WTC11 (cell line): ENCODE data around the gene SEC22A. TPM values are rescaled to one million over a fixed set of nuclear protein-coding genes. Genes with fewer than 3 reads are reported as not detected.

Experiments
- ATAC-seq: fragments of 200-7000 bp; cut with Tn5 transposase; 2 replicates; pipeline ENCODE4 v1.10.0; 2021; ENCODE audit warnings: mild to moderate bottlenecking, moderate library complexity
- CTCF ChIA-PET: fragments of 300-600 bp; sonication (Branson Sonifier 250); formaldehyde crosslinking; loops from one replicate; lab custom pipeline; 2021; ENCODE audit warnings: antibody characterized with exemption; lab: Charles Lee
- POLR2A ChIA-PET: fragments of 350-600 bp; sonication (Branson Sonifier 250); formaldehyde crosslinking; loops from one replicate; lab custom pipeline; 2021; ENCODE audit warnings: antibody characterized with exemption; lab: Charles Lee
- DNase-seq: peaks from one replicate; pipeline ENCODE4 v3.0.0; 2021; ENCODE audit warnings: low spot score
- H3K27ac Mint-ChIP-seq: 2 replicates; pipeline ENCODE4 v1.8.0; 2021; ENCODE audit warnings: mixed read lengths
- H3K27me3 Mint-ChIP-seq: 2 replicates; pipeline ENCODE4 v1.8.0; 2021; ENCODE audit warnings: low read depth, mild to moderate bottlenecking, moderate library complexity, mixed read lengths
- H3K36me3 Mint-ChIP-seq: 2 replicates; pipeline ENCODE4 v1.8.0; 2021; ENCODE audit warnings: mixed read lengths
- H3K4me1 Mint-ChIP-seq: 2 replicates; pipeline ENCODE4 v1.8.0; 2022; ENCODE audit warnings: mixed read lengths
- H3K4me3 Mint-ChIP-seq: 2 replicates; pipeline ENCODE4 v1.8.0; 2021; ENCODE audit warnings: mild to moderate bottlenecking, moderate library complexity, mixed read lengths
- H3K9me3 Mint-ChIP-seq: 2 replicates; pipeline ENCODE4 v1.8.0; 2021; ENCODE audit warnings: mixed read lengths
- AFF4 ChIP-seq: sonication (generic); formaldehyde crosslinking; IDR thresholded peaks from 2 replicates; pipeline ENCODE4 v1.8.1; 2023; ENCODE audit warnings: mild to moderate bottlenecking, missing genetic modification reagents, borderline replicate concordance
- ARID4B ChIP-seq: sonication (generic); formaldehyde crosslinking; IDR thresholded peaks from 2 replicates; pipeline ENCODE4 v1.8.0; 2023; ENCODE audit warnings: missing genetic modification reagents, mild to moderate bottlenecking, borderline replicate concordance
- CREB1 ChIP-seq: sonication (generic); formaldehyde crosslinking; IDR thresholded peaks from 2 replicates; pipeline ENCODE4 v1.8.0; 2023; ENCODE audit warnings: mild to moderate bottlenecking, missing genetic modification reagents
- CTCF ChIP-seq: fragments of 200-600 bp; IDR thresholded peaks from 2 replicates; pipeline ENCODE4 v1.8.0; 2022; ENCODE audit warnings: antibody characterized with exemption
- ELF4 ChIP-seq: sonication (generic); formaldehyde crosslinking; IDR thresholded peaks from 2 replicates; pipeline ENCODE4 v1.8.1; 2022; ENCODE audit warnings: low read depth, mild to moderate bottlenecking, moderate library complexity, missing genetic modification reagents
- FOXP1 ChIP-seq: sonication (generic); formaldehyde crosslinking; IDR thresholded peaks from 2 replicates; pipeline ENCODE4 v1.8.0; 2022; ENCODE audit warnings: missing genetic modification reagents, mild to moderate bottlenecking, moderate library complexity, borderline replicate concordance
- JAZF1 ChIP-seq: fragments of 250-450 bp; sonication (Bioruptor Pico); IDR thresholded peaks from 2 replicates; pipeline ENCODE4 v1.9.0; 2021; ENCODE audit warnings: moderate library complexity, mild to moderate bottlenecking, inconsistent platforms
- KAT7 ChIP-seq: sonication (generic); formaldehyde crosslinking; IDR thresholded peaks from 2 replicates; pipeline ENCODE4 v1.8.1; 2023; ENCODE audit warnings: missing genetic modification reagents, mild to moderate bottlenecking, borderline replicate concordance
- NFATC4 ChIP-seq: fragments of 250-450 bp; sonication (Bioruptor Pico); IDR thresholded peaks from 2 replicates; pipeline ENCODE4 v1.9.0; 2021; ENCODE audit warnings: mild to moderate bottlenecking
- SMAD3 ChIP-seq: sonication (generic); formaldehyde crosslinking; IDR thresholded peaks from 2 replicates; pipeline ENCODE4 v1.8.0; 2022; ENCODE audit warnings: missing genetic modification reagents, mild to moderate bottlenecking, borderline replicate concordance
- STAT6 ChIP-seq: sonication (generic); formaldehyde crosslinking; conservative IDR thresholded peaks from 2 replicates; pipeline ENCODE4 v1.8.1; 2023; ENCODE audit warnings: mild to moderate bottlenecking, low read depth, missing genetic modification reagents, moderate library complexity
- USF1 ChIP-seq: sonication (generic); formaldehyde crosslinking; IDR thresholded peaks from 2 replicates; pipeline ENCODE4 v1.8.0; 2022; ENCODE audit warnings: mild to moderate bottlenecking, missing genetic modification reagents
- ZMAT4 ChIP-seq: fragments of 250-450 bp; sonication (Bioruptor Pico); IDR thresholded peaks from 2 replicates; pipeline ENCODE4 v1.9.0; 2021; ENCODE audit warnings: mild to moderate bottlenecking
- ZNF281 ChIP-seq: sonication (generic); formaldehyde crosslinking; IDR thresholded peaks from 2 replicates; pipeline ENCODE4 v1.8.0; 2023; ENCODE audit warnings: mild to moderate bottlenecking, missing genetic modification reagents
- ZNF396 ChIP-seq: fragments of 250-450 bp; sonication (Bioruptor Pico); IDR thresholded peaks from 2 replicates; pipeline ENCODE4 v1.8.0; 2021; ENCODE audit warnings: mild to moderate bottlenecking, moderate library complexity, borderline replicate concordance
- total RNA-seq: library from RNA; stranded (reverse); gene quantifications from 3 replicates; pipeline ENCODE4 v1.2.3, GENCODE V29; 2021

Gene SEC22A
- total RNA-seq, 1 experiment from 2014 or later: 12.6 TPM

GRCh38 chr3:123278446-123278845 is 76.7 kb downstream of the SEC22A start (continued):
- no peak for TF ChIP-seq CTCF
- TF ChIP-seq ZNF281 (CRISPR knock-in tag): no peak
- TF ChIP-seq KAT7 (CRISPR knock-in tag): no peak
- no peak for TF ChIP-seq ARID4B (CRISPR knock-in tag)
- no peak for TF ChIP-seq ELF4 (CRISPR knock-in tag)
- no peak for TF ChIP-seq CREB1 (CRISPR knock-in tag)
- TF ChIP-seq ZMAT4: no peak
- TF ChIP-seq FOXP1: no peak

- DNase-seq (no peak), ATAC-seq (no peak)
- CTCF ChIA-PET: interaction anchor here (0.7 to 1.2 kb wide), 2 partner anchors 17 to 29 kb away, joined by 3 read pairs; no protein-coding TSS in a partner anchor
- Mint-ChIP-seq H3K4me3 (no peak overlapping the region), H3K27ac (no peak overlapping the region), H3K4me1 (peaks cover 25% of the 10 kb centered on the region), H3K9me3 (no peaks in the 10 kb centered on the region)
- no peak for TF ChIP-seq ZNF396 (CRISPR knock-in tag)
- TF ChIP-seq, all 79 proteins: peak for 0
- POLR2A ChIA-PET: no interaction called here
- H3K36me3 Mint-ChIP-seq: no peaks in the 10 kb centered on the region
- no peaks in the 10 kb centered on the region for H3K27me3 Mint-ChIP-seq
Observed at GRCh38 chr3:123279121-123279520, 77.4 kb downstream of the SEC22A start.

DNA sequence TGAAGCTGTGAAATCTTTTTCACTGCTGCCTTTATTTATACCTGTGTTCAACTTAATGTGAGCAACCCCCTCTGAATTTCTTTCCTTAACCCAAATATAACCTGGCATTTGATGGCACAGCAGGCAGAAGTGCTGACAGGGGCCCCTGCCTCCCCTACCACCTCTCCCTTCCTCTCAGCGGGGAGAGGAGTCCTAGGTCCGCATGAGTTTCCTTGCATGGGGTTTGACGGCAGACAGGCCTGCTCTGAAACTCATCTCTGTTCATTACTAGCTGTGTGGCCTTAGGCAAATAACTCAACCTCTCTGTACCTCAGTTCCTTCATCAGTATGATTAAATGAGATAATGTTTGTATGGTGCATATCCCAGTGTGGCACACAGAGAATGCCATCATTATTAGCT is 79.7 kb downstream of the SEC22A start:
- no peak overlapping the region for H3K4me3 Mint-ChIP-seq
- no peak for TF ChIP-seq ZNF396 (CRISPR knock-in tag)
- TF ChIP-seq NFATC4: no peak
- TF ChIP-seq SMAD3 (CRISPR knock-in tag): no peak
- no peak for TF ChIP-seq JAZF1 (CRISPR knock-in tag)
- no peak for TF ChIP-seq STAT6
- TF ChIP-seq AFF4 (CRISPR knock-in tag): no peak
- no peak for TF ChIP-seq USF1 (CRISPR knock-in tag)

More for the DNA sequence above, 79.7 kb downstream of the SEC22A start:
- peaks cover 25% of the 10 kb centered on the region for H3K4me1 Mint-ChIP-seq
- POLR2A ChIA-PET: interaction anchor here (0.5 kb wide), 1 partner anchor 773 kb away, joined by 3 read pairs; no protein-coding TSS in a partner anchor
- DNase-seq (no peak), ATAC-seq (no peak)
- H3K27ac Mint-ChIP-seq: no peak overlapping the region
- H3K36me3 Mint-ChIP-seq: peaks cover 14% of the 10 kb centered on the region
- no peaks in the 10 kb centered on the region for H3K27me3 Mint-ChIP-seq
- CTCF ChIA-PET: interaction anchor here (0.5 kb wide), 1 partner anchor 208 kb away, joined by 3 read pairs; no protein-coding TSS in a partner anchor
- H3K9me3 Mint-ChIP-seq: no peaks in the 10 kb centered on the region
